ENCODE data around the gene COL6A1. TPM values are rescaled to one million over a fixed set of nuclear protein-coding genes. Genes with fewer than 3 reads are reported as not detected.

COL6A1 gene
- total RNA-seq, 2 donors from 2014 or later, result 814 to 1,189 TPM

- no peaks in the 10 kb centered on the region for H3K9me3 ChIP-seq
- no peaks in the 10 kb centered on the region for H3K27me3 ChIP-seq (replicated peaks; ENCODE audit: insufficient read depth)
- no peaks in the 10 kb centered on the region for H3K4me1 ChIP-seq (ENCODE audit: control insufficient read depth in 1 of 2, low read depth in 2 of 2)
- no peak overlapping the region for H3K27ac ChIP-seq
- no peak for DNase-seq (ENCODE audit: low spot score)
- no peak for TF ChIP-seq CTCF (IDR thresholded peaks at IDR 0.05)
- no peaks in the 10 kb centered on the region for H3K36me3 ChIP-seq
- no peak overlapping the region for H3K4me3 ChIP-seq
- ATAC-seq (ENCODE audit: insufficient number of reproducible peaks, low FRiP score, low read depth), result no peak
Measured at GRCh38 chr21:46014828-46015227, 33.3 kb downstream of the COL6A1 start.

GRCh38 chr21:46017148-46017547 lies 35.6 kb downstream of the COL6A1 start:
- no peak for DNase-seq (ENCODE audit: low spot score)
- no peaks in the 10 kb centered on the region for H3K36me3 ChIP-seq
- no peak overlapping the region for H3K4me3 ChIP-seq
- no peaks in the 10 kb centered on the region for H3K27me3 ChIP-seq (replicated peaks; ENCODE audit: insufficient read depth)
- H3K27ac ChIP-seq, result no peak overlapping the region
- no peaks in the 10 kb centered on the region for H3K4me1 ChIP-seq (ENCODE audit: control insufficient read depth in 1 of 2, low read depth in 2 of 2)
- ATAC-seq (ENCODE audit: insufficient number of reproducible peaks, low FRiP score, low read depth), result no peak
- H3K9me3 ChIP-seq, result no peaks in the 10 kb centered on the region
- no peak for TF ChIP-seq CTCF (IDR thresholded peaks at IDR 0.05)

GRCh38 chr21:46017695-46018094 lies 36.1 kb downstream of the COL6A1 start:
- no peak for ATAC-seq (ENCODE audit: insufficient number of reproducible peaks, low FRiP score, low read depth)

GRCh38 chr21:46018615-46019014 lies 37.0 kb downstream of the COL6A1 start:
- no peaks in the 10 kb centered on the region for H3K9me3 ChIP-seq
- H3K27ac ChIP-seq, result no peak overlapping the region
- H3K27me3 ChIP-seq (replicated peaks; ENCODE audit: insufficient read depth), result no peaks in the 10 kb centered on the region
- DNase-seq (ENCODE audit: low spot score), result no peak
- TF ChIP-seq CTCF (IDR thresholded peaks at IDR 0.05), result no peak
- no peak for ATAC-seq (ENCODE audit: insufficient number of reproducible peaks, low FRiP score, low read depth)
- H3K4me1 ChIP-seq (ENCODE audit: control insufficient read depth in 1 of 2, low read depth in 2 of 2), result no peaks in the 10 kb centered on the region
- H3K4me3 ChIP-seq, result no peak overlapping the region
- no peaks in the 10 kb centered on the region for H3K36me3 ChIP-seq

More at GRCh38 chr21:46017695-46018094, 36.1 kb downstream of the COL6A1 start:
- Histone ChIP-seq H3K9me3 (no peaks in the 10 kb centered on the region), H3K4me3 (no peak overlapping the region), H3K36me3 (no peaks in the 10 kb centered on the region), H3K27me3 (replicated peaks; ENCODE audit: insufficient read depth) (no peaks in the 10 kb centered on the region), H3K27ac (no peak overlapping the region), H3K4me1 (ENCODE audit: control insufficient read depth in 1 of 2, low read depth in 2 of 2) (no peaks in the 10 kb centered on the region)
- no peak for TF ChIP-seq CTCF (IDR thresholded peaks at IDR 0.05)
- no peak for DNase-seq (ENCODE audit: low spot score)

- Histone ChIP-seq H3K4me1 (ENCODE audit: control insufficient read depth in 1 of 2, low read depth in 2 of 2) (peaks cover 0 to 3% of the 10 kb centered on the region in 2 donors), H3K9me3 (no peaks in the 10 kb centered on the region), H3K4me3 (no peak overlapping the region), H3K27me3 (replicated peaks; ENCODE audit: insufficient read depth) (no peaks in the 10 kb centered on the region), H3K36me3 (no peaks in the 10 kb centered on the region), H3K27ac (no peak overlapping the region)
- ATAC-seq (ENCODE audit: insufficient number of reproducible peaks, low FRiP score, low read depth) (no peak), DNase-seq (ENCODE audit: low spot score) (no peak)
- TF ChIP-seq CTCF (IDR thresholded peaks at IDR 0.05), result no peak
Measured at GRCh38 chr21:46020581-46020980, 39.0 kb downstream of the COL6A1 start.

Data from thoracic aorta (tissue), 2 donors.